DMS114 treated with DMSO at 0.1 percent for 48 hours (cell line): ENCODE data around the gene SEMA3A.

Experiments used
- DNase-seq: peaks from one replicate; lab custom pipeline; 2025; ENCODE audit not compliant: unreplicated experiment; lab: John Stamatoyannopoulos, UW

Gene SEMA3A

DNA sequence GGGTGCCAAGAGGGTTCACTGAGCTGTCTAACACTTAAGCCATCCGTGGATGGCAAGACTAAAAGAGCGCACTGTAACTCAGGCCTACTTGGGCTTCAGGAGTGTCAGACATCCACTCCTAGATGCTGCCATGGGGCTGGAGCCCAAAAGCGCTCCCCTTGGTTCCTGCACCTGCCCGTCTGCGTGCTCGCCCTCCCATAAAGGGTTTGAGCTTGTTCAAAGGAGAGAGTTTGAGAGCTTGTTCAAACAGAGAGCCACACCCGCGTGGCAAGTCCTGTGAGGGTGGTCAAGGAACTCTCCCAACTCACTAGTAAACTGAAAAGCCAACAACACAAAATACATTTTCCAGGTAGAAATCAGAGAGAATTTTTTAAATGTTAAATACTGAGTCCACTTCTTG lies 256.7 kb downstream of the SEMA3A start:
- DNase-seq, result no peak

DNA sequence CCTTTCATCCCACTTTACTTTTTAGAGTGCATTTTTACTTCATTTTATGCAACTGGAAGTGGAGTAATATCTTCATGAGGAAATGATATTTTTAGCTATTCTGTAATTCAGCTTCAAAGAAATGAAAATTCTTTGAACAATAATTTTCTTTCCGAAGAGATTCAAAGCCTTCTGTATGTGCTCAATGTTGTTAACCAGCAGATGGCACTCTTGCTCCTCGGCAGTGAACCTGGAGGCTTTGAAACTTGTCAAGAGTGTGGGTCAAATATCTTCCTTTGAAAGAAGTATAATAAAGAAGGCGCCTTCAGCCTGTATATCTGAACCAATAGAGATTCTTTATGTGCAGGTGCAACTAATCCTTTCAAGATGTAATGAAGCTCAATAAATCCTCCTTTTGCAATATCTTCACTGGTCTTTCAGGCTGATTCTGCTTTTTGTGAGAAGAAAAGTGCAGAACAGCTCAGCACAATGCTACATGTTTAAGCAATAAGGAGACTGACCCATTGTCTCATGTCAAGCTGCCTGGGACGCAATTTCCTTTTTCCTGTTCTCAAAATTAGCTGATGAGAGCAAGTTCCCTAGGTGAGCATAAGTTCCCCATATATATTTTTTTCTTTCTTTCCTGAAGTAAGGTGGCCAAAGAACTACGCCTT lies 258.4 kb downstream of the SEMA3A start:
- peak; percentile 55 for DNase-seq

DNA sequence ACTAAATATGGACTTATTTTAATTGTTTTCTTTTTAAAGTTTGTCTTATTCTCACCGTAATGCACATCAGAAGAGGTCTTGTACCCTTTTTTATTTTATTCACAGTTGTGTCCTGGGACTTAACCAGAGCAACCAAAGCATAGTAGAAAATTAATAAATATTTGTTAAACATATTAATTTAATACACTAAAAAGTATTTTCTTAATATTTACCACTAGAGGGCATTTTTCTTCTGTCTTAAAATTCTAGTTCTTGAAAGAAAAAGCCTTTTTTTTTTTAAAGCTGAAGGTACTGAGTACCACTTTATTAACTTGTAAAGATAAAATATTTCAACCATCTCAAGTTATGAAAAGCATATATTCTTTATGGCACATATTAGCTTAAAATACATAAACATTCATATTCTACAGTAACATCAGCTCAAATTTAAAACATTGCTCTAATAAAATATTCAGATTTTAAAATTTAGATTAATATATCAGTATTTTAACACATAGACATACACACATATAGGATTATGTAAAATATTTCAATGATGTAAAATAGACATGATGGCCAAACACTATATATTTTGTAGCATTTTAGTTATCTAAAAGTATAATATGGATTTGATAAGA lies 260.4 kb downstream of the SEMA3A start:
- no peak for DNase-seq

DNA sequence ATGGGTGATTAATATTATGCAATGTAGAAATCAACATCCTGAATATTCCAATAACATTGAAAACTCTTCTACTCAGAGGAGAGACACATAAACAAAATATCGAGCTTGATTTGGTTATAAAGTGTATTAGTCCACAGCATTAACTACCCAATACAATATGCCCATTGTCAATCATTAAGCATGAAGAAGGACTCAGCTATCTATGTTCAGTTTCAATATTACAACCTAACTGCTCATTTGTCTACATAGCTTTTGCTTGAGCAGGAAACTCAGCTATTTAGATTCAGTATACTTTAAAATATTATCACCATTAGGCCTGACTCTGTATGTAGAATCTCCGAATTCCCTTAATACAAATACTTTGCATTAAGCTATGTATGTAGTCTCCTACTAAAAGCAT lies 262.6 kb downstream of the SEMA3A start:
- DNase-seq, result no peak

DNA sequence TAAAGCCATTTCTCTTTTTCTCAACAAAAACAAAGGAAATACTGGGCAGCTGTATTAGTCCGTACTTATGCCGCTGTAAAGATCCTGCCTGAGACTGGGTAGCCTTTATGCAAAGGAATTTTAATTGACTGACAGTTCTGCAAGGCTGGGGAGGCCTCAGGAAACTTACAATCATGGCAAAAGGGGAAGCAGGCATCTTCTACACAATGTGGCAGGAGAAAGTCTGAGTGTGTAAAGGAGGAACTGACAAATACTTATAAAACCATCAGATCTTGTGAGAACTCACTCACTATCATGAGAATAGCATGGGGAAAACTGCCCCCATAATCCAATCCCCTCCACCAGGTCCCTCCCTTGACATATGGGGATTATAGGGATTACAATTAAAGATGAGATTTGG lies 264.3 kb downstream of the SEMA3A start:
- no peak for DNase-seq

DNA sequence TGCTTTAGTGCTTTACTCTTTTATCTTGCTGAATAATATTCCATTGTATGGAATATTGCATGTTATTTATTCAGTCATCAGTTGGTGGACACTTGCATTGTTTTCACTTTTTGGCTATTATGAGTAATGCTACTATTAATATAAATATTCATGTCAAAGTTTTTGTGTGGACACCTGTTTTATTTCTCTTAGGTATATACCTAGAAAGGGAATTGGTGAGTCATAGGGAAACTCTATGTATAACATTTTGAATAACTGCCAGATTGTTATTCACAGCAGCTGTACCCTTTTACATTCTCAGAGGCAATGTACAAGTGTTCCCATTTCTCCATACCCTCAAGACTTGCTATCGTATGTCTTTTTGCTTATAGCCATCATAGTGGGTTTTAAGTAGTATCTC lies 268.7 kb downstream of the SEMA3A start:
- DNase-seq, result no peak

DNA sequence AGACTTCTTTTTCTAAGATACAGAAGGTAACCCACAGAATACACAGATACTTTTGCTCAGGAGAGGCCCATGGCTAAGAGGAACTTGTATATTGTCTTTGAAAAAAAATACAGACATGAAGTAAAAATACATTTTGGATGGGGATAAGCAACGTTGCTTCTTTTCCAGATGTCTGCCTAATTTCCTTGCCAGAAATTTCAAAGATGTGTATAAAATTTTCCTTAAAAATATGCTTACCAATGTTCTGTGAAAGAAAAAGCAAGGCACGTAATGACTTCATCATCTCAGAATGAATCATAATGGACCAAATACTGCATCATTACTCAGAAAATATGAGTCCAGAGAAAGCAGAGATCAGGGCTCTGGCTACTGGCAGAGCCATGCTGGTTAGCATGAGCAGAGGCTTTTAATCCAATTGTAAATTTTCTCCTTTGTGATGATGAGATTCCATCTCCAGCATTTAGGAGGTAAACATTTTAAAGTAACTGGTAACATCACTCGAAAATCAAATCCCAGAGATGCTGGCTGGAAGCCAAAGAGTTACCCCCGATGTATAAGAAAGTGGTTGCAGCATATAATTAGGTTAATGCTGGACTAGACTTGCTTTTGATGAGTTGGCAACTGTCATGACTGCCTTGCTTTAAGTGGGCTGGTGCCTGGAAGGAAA lies 272.5 kb downstream of the SEMA3A start:
- no peak for DNase-seq

DNA sequence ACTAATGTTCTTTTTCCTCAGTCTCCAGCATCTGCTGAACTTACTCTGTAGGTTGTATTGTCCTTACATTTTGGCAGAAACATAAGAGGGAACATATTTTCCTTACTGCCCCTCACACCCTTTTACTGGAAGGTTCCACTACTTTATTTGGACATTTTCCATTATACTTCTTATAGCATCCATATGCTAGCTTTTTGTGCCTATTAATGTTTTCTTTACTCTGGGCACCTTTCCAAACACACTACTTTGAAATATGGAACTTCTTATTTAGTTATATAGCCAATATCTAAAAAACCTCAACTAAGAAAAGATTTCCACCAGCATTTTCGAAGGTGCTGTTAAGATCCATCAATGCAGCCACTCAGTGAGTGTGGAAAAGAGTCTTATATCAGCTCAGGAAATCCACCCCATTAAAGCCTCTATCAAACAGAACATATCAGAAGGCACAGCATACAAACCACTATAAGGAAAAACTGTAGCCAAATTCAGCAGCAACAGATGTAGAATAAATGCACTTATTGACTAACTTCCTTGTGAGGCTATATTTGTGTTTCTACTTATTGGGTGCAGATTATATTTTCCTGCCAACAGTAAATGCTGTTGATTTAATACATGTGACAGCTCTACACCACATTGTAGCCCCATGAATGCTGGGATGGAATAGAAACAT lies 273.2 kb downstream of the SEMA3A start:
- DNase-seq, result no peak

DNA sequence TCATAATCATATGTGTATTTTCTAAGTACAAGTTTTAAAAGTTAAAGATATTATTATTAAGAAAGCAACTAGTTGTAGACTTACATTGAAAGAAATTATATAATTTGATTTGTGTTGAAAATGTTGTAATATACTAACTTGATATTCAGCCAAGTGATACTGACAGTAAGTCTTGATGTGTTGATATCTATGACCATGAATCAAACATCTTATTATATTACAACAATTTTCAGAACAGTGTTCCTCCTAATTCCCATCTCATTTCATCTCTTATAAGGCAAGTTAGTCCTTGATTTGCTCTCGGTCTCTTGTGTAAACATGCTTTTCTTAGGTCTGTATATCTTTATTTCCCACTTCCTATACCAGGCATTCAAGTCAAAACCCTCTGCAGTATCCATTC lies 276.4 kb downstream of the SEMA3A start:
- no peak for DNase-seq

DNA sequence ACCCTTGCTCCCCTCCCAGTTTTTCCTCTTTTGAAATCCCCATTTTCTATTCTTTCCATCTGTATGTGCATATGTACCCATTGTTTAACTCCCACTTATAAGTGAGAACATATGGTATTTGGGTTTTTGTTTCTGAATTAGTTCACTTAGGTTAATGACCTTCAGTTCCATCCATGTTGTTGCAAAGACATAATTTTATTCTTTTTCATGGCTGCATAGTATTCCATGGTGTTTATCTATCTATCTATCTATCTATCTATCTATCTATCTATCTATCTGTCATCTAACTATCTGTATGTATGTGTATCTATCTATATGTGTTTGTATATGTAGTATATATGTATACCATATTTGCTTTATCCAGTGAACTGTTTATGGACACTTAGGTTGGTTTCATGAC lies 281.4 kb downstream of the SEMA3A start:
- DNase-seq, result no peak

DNA sequence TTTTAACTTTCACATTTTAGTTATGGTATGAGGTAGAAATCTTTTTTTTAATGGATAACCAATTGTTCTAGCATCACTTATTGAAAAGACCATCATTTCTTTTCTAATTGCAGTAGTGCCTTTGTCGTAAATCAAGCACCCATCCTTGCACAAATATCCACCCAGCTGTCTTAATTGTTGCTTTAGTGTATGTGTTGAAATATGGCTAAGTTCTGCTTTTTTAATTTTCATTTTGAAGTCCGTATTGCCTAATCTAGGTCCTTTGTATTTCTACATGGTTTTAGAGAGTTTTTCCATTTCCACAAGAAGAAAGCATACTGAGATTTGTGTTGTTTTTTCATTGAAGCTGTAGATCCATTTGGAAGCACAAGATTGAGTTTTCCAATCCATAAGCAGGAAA lies 286.1 kb downstream of the SEMA3A start:
- no peak for DNase-seq
